Measurements from ENCODE around the gene STARD3.

- peak; percentile 66 to 68 for TF ChIP-seq CTCF (IDR thresholded peaks at IDR 0.05)
- TF ChIP-seq POLR2A (IDR thresholded peaks at IDR 0.05): no peak
Measured at GRCh38 chr17:39634384-39634871, 2.5 kb upstream of the STARD3 start.
